KMS-11 (cell line): Measurements from ENCODE around the gene SNAPC1.

Experiments
- H2AFZ ChIP-seq: fragments of 200-600 bp; sonication (generic); 2 replicates; pipeline ENCODE4 v1.6.1; 2016; ENCODE audit warnings: antibody characterized with exemption, mixed run types, low read depth
- H3K27ac ChIP-seq: fragments of 200-600 bp; sonication (generic); 2 replicates; pipeline ENCODE4 v1.6.1; 2016; ENCODE audit warnings: mild to moderate bottlenecking, mixed run types
- H3K27me3 ChIP-seq: fragments of 200-600 bp; sonication (generic); 2 replicates; pipeline ENCODE4 v1.6.1; 2017; ENCODE audit warnings: mild to moderate bottlenecking, low read depth, mixed run types, moderate library complexity; ENCODE audit not compliant: insufficient read depth
- H3K36me3 ChIP-seq: fragments of 200-600 bp; sonication (generic); 2 replicates; pipeline ENCODE4 v1.6.1; 2017; ENCODE audit warnings: mild to moderate bottlenecking, mixed run types; ENCODE audit not compliant: insufficient read depth
- H3K4me1 ChIP-seq: fragments of 200-600 bp; sonication (generic); 2 replicates; pipeline ENCODE4 v1.6.1; 2016; ENCODE audit warnings: mild to moderate bottlenecking, low read depth, mixed run types; ENCODE audit not compliant: poor library complexity, severe bottlenecking
- H3K4me2 ChIP-seq: fragments of 200-600 bp; sonication (generic); 2 replicates; pipeline ENCODE4 v1.7.0; 2016; ENCODE audit warnings: mild to moderate bottlenecking, mixed run types
- H3K4me3 ChIP-seq: fragments of 200-600 bp; sonication (generic); IDR thresholded peaks from 2 replicates; pipeline ENCODE4 v1.6.1; 2017; ENCODE audit warnings: low read depth, low read length, mixed read lengths; ENCODE audit not compliant: insufficient read depth
- H3K79me2 ChIP-seq: fragments of 200-600 bp; sonication (generic); 2 replicates; pipeline ENCODE4 v1.6.1; 2016; ENCODE audit warnings: low read depth, mixed run types; ENCODE audit not compliant: insufficient read depth
- H3K9ac ChIP-seq: fragments of 200-600 bp; sonication (generic); 2 replicates; pipeline ENCODE4 v1.6.1; 2016; ENCODE audit warnings: mild to moderate bottlenecking, mixed run types
- H4K20me1 ChIP-seq: fragments of 200-600 bp; sonication (generic); 2 replicates; pipeline ENCODE4 v1.6.1; 2016; ENCODE audit warnings: mild to moderate bottlenecking, mixed run types; ENCODE audit not compliant: insufficient read depth
- TF ChIP-seq, protein P1 (sequence below): fragments of 200-600 bp; sonication (generic); conservative IDR thresholded peaks from 2 replicates; pipeline ENCODE4 v1.6.1; 2017; ENCODE audit warnings: low read depth, mild to moderate bottlenecking, antibody characterized with exemption, low read length, moderate library complexity, mixed read lengths

SNAPC1 gene

DNA sequence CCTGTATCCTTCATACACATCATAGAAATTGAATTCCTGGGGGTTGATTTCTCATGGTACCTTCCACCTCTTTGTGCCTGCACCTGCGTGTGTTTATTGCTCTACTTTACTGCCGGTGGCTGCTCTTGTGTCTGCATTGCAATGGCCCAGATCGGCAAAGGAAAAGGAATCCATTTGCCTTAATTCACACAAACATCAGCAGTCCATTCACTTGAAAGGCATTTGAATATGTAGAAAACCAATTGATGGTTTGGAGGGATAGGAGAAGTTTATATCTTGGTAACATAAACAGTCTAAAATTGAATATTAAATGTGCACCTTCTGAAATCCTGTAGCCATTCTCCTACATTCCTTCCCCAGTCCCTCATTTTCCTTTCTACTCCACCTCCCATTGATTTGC lies 74.0 kb downstream of the SNAPC1 start:
- Histone ChIP-seq H3K79me2 (no peaks in the 10 kb centered on the region), H2AFZ (no peak overlapping the region), H3K4me1 (no peaks in the 10 kb centered on the region), H3K4me3 (no peak overlapping the region), H4K20me1 (no peaks in the 10 kb centered on the region), H3K4me2 (no peak overlapping the region), H3K9ac (no peak overlapping the region), H3K27ac (no peak overlapping the region), H3K27me3 (no peaks in the 10 kb centered on the region), H3K36me3 (no peaks in the 10 kb centered on the region)
- TF ChIP-seq, protein P1, sequence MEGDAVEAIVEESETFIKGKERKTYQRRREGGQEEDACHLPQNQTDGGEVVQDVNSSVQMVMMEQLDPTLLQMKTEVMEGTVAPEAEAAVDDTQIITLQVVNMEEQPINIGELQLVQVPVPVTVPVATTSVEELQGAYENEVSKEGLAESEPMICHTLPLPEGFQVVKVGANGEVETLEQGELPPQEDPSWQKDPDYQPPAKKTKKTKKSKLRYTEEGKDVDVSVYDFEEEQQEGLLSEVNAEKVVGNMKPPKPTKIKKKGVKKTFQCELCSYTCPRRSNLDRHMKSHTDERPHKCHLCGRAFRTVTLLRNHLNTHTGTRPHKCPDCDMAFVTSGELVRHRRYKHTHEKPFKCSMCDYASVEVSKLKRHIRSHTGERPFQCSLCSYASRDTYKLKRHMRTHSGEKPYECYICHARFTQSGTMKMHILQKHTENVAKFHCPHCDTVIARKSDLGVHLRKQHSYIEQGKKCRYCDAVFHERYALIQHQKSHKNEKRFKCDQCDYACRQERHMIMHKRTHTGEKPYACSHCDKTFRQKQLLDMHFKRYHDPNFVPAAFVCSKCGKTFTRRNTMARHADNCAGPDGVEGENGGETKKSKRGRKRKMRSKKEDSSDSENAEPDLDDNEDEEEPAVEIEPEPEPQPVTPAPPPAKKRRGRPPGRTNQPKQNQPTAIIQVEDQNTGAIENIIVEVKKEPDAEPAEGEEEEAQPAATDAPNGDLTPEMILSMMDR, result no peak

DNA sequence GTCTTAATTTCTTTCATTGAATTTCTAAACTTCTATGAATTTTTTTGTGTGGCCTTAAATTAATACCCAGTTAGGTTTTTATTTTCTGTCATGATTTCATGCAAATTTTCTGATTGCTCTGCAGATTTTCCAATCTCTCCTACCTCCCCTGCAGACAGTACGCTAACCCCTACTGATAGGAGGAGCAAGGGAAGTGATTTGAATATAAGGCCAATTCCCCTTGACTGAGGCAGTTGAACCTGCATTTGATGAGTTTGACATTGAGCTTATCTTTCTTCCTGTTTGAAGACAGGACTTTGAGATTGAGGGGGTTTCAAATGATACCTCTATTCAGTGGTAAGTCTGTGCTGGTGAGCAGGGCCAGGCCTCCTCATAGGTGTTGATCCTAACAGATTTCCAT lies 74.6 kb downstream of the SNAPC1 start:
- no peak overlapping the region for H3K4me3 ChIP-seq
- H3K9ac ChIP-seq, result no peak overlapping the region
- no peaks in the 10 kb centered on the region for H3K36me3 ChIP-seq
- H3K79me2 ChIP-seq, result no peaks in the 10 kb centered on the region
- TF ChIP-seq, protein P1, result no peak
- no peak overlapping the region for H2AFZ ChIP-seq
- H3K4me2 ChIP-seq, result no peak overlapping the region
- no peak overlapping the region for H3K27ac ChIP-seq
- H3K27me3 ChIP-seq, result no peaks in the 10 kb centered on the region
- no peaks in the 10 kb centered on the region for H3K4me1 ChIP-seq
- H4K20me1 ChIP-seq, result no peaks in the 10 kb centered on the region

DNA sequence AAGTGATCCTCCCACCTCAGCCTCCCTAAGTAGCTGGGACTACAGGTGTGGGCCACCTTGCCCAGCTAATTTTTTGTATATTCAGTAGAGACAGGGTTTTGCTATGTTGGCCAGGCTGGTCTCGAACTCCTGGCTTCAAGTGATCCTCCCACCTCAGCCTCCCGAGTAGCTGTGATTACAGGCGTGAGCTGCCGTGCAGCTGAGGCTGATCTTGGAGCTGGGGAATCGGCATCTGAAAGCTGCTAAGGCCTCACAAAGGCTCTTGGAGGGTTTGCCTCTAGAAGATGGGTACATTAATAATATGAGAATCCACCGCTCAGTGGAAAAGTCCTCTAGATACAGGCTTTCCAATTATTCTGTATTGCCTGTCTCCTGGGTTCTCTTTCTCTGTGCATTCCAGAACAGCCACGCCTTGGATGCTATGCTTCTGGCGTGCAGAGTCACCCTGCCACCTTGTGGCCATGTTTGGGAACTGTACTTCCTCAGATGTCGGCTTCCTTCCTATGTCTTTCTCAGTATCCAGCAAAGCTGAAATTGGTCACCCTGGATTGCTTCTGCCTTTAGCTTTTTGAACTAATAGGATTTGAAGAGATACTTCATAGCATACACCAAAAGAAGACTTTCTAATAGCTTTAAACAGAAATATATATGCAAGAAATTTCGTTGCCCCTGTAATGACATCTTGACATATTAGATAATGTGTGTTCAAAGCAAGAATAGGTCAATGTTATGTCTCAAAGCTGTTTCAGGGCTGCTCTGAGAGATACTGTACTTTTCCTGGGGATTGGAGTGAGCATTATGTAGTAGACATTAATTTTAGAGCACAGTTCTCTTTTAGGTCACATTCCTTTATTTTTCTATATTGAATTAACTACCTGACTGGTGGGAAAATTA lies 75.4 kb downstream of the SNAPC1 start:
- Histone ChIP-seq H3K4me1 (no peaks in the 10 kb centered on the region), H3K79me2 (no peaks in the 10 kb centered on the region), H3K27me3 (no peaks in the 10 kb centered on the region), H2AFZ (no peak overlapping the region), H3K4me2 (no peak overlapping the region), H3K27ac (no peak overlapping the region), H3K36me3 (no peaks in the 10 kb centered on the region), H3K9ac (no peak overlapping the region), H4K20me1 (no peaks in the 10 kb centered on the region), H3K4me3 (no peak overlapping the region)
- TF ChIP-seq, protein P1, result peak; percentile 72

DNA sequence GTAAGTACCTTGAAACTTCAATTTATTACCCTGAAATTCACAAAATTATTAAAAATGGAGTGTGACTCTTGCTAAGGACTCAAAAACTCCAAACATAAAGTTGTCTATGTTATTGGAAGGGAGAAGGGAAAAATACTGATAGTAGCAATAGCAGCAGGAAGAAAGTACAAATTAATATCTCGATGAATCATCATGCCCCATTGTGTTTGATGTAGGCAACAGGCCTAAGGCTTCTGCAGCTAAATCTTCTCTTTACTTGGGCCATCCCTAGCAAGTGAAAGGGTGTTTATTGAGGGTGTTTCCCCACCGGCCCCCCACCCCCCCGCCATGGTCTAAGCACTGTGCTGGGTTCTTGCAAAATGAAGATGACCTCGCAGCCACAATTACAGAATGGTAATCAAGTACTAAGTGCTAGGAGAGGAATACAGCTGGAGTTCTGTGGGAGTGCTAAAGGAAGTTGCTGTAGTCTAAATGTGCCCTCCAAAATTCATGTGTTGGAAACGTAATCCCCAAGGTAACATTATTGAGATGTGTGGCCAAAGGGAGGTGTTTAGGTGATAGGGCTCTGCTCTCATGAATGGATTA lies 76.5 kb downstream of the SNAPC1 start:
- Histone ChIP-seq H3K27me3 (no peaks in the 10 kb centered on the region), H3K27ac (no peak overlapping the region), H3K36me3 (no peaks in the 10 kb centered on the region), H3K4me3 (no peak overlapping the region), H4K20me1 (no peaks in the 10 kb centered on the region), H2AFZ (no peak overlapping the region), H3K79me2 (no peaks in the 10 kb centered on the region), H3K9ac (no peak overlapping the region), H3K4me1 (no peaks in the 10 kb centered on the region), H3K4me2 (no peak overlapping the region)
- TF ChIP-seq, protein P1, result no peak
